Renal pelvis (tissue), 4 donors: ENCODE measurements around the gene RNF157. TPM values are rescaled to one million over a fixed set of nuclear protein-coding genes. Genes with fewer than 3 reads are reported as not detected.

Experiments used
- DNase-seq: peaks from one replicate; pipeline ENCODE4 v3.0.0-alpha.2; 2013
- polyA plus RNA-seq, 3 donors: library from polyadenylated mRNA; unstranded; fragments of 120-200 nt; gene quantifications; one replicate each; pipeline ENCODE4 v1.2.1, GENCODE V29; 2013; ENCODE audit not compliant: insufficient read length in 3 of 3

RNF157 gene
- polyA plus RNA-seq, 3 donors, result 27.6 to 33.2 (median 33.0) TPM

DNA sequence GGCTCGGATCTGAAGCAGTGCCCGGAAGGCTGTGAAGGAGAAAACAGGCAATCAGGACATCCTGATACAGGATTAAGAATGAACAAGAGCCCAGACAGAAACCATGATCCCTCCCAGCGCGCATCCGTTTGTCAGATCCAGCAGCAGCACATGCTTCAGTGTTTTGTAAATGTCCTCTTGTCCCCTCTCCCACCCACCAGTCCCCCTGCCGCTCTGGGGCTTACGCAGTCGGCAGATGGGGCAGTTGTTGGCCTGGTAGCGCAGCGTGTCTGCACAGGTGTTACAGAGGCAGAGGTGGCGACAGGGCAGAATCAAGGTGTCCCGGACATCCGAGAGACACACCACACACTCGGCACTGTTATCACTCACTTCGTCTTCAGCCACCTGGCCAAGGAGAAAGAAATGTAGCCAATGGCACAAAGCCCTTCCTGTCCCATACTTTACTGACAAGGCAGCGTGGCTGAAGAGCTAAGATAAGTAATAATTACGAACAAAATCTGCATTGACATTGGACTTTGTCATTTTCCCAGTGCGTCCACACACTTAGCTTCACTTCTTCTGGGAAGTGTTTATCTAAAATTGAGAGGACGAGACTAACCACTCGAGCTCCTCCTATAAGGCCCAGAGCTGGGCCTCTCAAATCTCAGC is 78.5 kb downstream of the RNF157 start:
- DNase-seq, result no peak

DNA sequence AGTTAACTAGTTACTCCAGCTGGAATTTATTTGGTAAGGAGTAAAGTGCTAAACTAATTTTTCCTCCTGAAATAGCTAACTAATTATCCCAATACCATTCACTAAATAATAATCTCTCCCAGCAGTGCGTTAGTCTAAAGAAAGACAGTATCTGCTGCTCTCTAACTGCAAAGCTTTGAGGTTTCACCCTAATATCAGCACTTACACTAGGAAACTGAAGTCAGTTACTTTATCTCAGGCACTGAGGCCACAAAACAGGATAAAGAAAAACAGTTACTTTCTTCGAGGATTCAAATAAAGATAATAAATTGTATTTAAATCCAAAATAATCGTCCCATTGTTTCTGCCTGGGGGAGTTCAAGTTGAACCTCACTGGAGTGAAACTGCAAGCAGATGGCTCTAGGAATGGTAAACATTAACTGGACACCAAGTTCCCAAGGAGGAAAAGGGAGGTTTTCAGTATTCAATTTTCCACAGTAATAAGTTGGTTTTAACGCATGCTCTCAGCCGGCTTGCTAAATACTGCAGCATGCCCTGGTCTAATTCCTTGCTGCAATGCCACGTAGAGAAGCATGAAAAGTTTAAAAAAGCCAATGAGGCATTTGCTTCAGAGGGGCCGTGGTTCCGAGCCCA is 79.3 kb downstream of the RNF157 start:
- DNase-seq, result no peak

DNA sequence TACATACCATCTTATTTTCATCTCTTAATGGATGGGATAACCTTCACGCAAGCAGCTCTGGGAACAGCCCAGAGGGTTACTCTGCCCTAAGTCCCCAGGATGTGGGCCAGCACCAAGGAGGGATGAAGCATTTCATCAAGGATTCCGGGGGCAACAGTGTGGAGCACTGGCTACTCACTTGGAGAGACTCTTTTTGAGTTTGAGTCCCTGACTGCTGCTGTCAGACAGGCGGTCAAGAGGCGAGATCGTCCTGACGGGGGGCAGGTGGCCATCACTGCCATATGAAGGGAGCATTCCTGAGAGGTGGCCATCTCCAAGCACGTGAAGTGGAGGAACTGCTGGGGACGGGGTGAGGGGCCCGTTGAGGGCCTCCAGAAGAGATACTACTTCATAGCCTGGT is 81.1 kb downstream of the RNF157 start:
- DNase-seq, result no peak

DNA sequence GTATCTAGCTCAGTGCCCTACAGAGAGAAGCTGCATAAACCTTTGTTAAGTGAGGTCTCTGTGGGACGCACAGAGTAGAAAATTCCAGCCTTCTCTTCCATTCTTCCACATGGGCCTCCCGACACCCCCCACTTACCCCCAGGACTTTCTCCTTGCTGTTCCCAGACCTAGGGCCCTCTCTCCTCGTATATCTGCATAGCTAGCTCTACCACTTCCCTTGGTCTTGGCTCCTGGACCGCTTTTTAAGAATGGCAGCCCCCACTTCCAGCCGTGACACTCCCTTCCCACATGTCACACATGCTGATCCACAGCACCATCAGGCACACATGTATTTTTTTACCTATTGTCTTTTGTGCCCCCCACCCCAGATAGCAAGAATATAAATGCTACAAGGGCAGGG is 82.5 kb downstream of the RNF157 start:
- DNase-seq, result no peak

DNA sequence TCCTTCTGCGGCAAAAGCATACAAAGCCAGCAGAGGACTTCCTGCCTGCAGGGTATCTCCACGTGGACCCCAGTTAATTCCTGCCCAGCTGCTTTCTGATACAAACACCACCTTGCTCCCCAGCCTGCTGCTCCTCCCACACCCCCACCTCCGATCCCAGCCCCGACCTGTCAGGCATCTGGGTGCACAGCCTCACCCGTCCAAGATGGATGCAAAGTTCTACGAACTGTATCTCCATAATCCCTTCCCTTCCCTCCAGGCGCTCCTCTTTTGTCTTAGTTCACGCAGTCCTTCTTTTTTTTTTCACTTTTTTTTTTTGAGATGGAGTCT is 83.7 kb downstream of the RNF157 start:
- DNase-seq, result no peak

DNA sequence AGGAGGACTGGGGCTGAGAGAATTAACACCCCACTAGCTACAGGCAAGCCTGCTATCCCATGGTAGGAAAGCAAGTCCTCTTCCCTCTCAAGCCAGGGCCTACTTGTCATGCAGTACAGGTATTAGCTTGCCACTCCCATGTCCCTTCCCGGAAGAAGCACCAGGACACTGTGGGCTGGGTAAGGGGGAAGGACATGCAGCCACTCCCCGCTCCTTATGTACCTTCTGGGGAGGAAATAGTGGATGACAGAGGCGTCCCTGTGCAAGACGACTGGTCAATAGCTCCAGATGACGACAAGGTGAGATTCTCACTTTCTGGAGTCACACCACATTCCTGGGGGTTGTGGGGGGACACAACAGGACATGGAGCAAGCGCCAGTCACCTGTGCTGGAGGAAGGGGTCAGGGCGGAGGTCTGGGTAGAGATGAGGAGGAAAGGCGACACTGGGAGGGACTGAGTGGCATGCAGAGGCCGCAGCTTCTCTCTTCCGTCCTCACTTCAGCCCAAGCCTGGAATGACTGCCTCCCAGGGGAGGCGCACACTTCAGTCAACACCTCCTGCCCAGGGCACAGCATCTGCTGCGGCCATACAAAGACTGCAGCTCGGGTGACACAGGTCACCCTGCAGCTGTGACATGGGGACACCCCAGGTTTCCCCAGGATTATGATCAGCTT is 84.2 kb downstream of the RNF157 start:
- DNase-seq, result no peak

DNA sequence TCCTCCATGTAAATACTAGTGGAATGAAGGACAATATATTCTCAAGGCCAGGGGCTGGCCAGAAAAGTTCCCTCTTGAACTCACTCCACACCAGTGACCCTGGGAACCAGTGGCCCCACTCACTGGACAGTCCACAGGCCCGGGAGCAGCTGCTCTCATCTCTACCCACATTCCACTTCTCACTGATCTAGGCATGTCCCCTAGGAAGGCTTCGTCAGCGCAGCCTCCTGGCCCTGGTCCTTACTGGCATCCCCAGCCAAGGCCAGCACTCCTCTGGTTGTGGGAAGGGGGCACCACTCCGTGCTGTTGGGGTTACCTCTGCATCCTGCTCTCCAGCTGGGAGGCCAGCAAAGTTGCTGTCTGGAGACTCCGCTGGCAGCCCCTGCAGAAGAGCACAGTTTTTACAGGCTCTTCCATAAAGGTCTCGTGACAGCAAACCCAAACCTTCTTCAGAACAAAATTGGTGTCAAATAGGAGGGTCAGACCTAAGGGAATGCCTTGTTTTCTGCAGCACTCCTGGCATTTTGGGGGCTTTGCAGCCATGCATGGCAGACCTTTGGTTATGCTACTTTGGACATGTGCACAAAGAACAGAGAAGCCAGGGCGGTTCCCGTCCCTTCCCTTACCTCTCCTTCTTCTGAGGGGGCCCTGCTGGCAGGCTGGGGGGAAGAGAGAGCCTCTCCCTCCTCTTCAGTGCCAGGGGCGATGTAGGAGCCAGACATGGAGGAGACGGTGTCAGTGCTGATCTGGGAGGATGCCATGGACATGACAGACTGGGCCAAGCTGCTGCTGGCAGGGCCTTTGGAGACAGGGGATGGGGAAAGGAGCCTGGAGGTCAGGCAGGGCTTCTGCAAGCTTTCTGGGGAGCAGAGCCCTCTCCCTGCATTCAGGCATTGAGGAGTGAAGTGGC is 85.1 kb downstream of the RNF157 start:
- DNase-seq, result no peak

DNA sequence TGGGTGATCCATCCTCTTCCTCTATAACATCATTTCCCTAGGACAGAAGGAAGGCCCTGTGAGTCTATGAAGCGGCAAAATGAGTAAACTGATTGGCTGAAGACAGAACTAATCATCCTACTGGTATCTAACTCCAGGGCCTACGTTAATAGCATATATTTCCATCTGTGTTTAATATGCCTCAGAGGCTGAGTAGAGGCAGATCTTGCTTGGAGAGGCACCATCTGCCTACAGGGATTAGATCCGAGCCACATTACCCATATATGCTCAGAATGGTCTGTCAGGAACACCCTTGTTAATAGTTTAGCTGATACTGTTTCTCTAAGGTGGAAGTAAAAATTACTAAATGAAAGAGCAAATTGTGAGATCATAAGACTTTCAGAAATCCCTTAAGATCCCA is 86.0 kb downstream of the RNF157 start:
- no peak for DNase-seq

DNA sequence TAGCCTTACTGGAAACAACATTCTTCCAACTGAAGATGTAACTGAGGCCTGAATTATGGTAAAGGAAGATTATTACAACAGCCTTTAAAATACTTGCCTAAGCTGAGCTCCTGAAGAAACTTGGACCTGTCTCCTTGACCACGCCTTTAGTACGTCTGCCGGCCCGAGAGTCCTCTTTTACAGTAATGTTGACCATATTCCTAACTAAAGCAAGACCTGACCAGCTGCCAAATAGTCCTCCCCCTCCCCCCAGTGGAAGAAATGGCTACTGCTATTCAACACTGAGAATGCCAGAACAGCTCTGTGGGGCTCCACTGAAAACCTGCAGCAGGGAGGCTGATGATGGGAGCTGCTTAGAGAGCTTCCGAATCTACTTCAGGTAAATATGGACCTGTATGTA is 86.7 kb downstream of the RNF157 start:
- DNase-seq, result no peak

DNA sequence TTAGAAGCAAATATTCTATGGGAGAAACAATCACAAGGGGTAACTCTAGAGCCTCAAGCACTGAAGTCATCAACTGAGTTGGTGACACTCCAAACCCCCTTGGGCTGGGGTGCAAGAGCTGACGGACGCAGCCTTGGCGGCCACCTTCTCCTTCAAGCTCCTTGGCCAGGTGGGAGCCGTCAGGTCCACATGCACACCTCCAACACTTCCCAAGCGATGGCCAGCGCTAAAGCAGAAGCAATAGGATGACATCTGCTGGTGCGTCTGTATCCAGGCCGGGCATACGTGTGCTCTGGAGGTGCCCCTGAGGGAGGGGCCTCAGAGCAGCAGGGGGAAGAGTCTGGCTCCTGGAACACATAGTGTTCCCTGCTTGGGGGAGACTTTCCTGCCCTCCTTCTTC is 87.1 kb downstream of the RNF157 start:
- DNase-seq, result no peak

DNA sequence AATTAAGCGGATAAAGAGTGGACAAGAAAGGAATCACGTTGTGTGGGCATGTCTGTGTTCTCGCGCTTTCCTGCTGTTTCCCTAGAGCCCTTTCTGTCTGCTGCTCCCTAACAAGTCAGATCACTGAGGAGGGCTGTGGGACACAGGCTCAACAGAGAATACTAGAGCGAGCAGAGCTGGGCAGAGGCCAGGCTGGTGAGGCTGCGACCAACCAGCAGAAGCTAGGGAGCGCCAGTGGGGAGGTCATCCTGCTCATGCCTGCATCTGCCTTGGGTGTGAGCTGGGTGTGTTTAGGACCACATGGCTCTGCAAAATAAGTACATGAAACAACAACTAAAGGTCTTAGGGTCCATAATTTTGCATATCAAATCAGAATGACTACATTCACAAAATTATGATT is 87.7 kb downstream of the RNF157 start:
- DNase-seq, result no peak

DNA sequence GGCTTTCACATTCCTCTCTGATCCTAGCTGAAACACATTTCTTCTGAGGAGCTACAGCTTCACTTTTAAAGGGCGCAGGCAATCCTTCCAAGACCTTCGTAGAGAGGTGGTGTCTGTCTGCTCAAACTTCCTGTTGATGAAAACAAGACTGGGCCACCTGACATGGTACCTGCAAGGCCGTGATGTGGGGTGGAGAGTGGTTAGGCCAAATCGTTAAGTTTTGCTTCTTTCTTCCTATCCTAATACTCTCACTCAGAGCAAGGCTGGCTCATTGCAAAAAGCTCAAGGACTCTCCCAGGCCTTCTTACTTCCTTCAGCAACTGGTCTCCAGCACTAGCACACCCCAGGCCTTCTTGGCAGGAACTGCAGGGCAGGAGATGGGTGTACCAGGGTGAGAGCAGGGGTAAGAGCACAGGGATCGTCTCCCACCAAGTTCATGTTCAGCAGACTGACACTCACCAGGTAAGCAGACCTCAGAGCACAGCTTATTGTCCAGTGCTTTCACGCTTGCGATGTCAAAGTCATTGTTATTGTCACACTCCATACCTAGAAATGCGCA is 88.3 kb downstream of the RNF157 start:
- no peak for DNase-seq

DNA sequence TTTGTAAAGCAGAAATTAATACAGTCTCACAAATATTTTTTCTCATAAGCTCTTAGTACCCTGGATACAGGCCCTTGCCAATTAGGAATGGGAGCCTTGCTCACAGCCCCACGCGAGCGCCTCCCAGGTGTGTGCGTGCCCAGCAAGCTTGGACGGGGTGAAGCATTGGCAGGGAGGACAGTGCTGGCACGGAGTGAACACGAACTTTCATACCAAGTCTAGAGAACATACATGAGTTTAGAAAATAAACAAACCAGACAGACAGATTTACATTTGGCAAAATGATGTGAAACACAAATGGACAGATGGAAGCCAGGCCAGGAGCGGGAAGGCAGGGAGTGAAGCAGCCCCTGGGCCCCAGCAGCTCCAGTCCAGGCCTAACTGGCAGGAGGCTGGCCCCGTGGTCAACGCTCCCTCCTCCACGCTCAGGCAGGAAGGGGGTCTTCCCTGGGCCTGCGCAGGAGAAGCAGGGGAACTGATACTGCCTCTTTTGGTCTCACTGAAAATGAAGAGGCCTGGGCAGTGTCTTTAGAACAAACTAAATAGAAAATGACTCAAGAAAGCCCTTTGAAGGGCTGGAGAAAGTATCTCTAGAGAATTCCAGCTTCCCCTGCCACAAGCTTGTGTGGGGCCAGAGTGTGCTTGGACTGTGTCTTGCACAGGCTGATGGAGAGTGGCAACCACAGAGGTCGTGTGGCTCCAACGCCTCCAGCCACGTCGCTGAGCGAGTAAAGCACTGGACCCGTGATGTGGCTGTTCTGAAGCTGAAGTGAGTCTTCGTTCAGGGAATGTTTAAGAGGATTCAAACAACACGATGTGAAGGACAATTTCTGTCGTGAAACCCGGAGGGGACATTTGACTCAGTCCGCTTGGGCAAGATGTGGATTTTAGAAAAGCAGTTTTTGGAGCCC is 89.3 kb downstream of the RNF157 start:
- no peak for DNase-seq

DNA sequence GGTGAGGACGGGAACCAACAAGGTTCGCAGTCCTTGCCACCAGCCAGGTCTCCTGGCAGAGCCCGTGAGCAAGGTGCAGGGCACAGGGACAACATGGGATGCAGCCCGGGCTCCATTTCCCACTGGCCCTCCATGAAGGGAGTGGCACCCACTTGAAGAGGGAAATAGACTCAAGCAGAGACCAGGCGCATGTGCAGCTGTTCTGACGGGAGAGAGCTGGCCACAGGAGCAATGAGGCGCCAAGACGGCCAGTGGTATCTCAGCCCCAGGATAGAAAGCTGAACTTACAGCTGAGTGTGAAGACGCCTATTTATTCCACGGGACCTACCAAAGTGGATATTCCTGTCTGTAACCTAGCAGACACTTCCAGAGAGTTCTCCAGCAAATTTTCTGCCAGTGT is 91.1 kb downstream of the RNF157 start:
- no peak for DNase-seq

DNA sequence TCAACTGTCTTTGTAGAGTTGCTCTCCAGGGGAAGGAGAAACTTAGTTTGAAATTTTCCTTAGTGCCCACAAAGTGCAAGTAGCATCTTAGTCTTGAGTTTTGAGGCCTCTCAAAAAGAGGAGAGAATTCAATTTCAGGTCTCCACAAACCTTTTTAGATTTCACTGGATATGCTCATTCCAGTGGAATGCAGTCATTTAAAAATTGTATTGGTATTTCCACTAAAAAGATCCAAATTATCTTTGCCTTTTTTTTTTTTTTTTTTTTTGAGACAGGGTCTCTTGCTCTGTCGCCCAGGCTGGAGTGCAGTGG is 92.3 kb downstream of the RNF157 start:
- no peak for DNase-seq

DNA sequence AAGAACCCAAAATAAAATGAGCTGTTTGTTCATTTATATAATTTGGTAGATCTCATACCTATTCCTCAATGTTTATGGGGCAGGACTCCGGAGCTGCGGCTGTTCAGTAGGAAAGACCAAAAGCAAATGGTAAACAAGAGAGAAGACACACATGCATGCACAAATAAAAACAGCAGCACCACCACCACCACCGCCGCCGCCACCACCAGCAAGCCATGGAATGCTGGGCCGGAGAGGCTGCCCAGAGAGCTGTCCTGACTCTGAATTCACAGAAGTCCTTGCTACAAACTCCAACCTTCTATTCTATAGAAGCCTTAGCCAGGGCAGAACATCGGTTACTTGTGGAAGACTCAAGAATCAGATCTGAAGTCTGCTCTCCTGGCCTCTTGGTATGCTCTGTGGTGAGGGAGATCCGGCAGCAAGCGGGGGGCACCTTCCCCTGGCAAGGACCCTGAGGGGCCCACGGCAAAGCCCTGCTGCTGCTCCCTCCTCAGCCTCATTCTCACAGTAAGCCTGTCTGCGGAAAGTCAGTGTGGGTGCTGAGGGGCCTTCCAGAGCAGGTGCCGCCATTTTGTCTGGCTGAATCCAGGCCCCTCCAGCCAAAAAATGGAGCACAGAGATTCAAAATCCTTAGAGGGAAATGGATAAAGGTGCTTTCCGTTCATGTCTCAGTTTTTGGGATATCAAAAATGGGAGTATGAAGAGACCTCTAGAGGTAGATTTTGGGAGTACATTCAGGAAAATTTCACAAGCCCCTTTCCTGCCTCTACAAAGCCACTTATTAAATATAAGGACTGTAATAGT is 92.9 kb downstream of the RNF157 start:
- DNase-seq, result no peak

DNA sequence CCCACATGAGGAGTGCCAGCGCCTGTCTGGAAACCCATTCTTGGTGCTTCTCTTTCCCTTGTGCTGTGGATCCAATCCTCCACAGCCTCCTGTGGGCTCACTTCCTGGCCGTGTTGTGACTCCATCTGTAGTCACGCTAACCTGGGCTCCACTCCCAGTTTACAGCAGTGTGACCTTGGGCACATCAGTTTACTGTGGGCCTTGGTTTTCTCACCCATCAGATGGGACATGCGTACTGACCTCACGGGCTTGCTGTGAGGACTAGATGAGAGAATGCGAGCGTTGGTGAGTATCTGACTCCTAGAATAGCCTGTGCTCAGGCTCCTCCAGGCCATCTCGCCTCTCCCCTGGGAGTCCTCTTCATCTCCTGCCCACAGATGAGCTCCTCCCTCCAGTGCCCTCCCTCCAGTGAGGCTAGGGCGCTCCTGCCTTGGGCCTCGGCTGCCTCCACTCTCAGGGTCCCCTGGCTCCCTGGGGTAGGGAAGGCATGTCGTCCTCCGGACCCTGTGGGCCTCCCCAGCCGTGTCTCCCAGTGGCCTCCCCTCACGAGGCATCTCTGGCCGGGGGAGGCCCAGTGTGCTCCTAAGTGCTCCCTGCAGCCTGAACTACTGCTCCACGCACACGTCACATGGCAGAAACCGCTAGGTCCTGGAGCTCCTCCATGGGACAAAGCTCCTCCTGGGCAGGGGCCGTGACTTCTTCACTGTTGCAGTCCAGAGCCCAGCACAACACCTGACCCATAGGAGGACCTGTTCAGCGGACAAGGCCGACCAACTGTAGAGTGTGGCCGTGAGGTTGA is 94.0 kb downstream of the RNF157 start:
- no peak for DNase-seq

DNA sequence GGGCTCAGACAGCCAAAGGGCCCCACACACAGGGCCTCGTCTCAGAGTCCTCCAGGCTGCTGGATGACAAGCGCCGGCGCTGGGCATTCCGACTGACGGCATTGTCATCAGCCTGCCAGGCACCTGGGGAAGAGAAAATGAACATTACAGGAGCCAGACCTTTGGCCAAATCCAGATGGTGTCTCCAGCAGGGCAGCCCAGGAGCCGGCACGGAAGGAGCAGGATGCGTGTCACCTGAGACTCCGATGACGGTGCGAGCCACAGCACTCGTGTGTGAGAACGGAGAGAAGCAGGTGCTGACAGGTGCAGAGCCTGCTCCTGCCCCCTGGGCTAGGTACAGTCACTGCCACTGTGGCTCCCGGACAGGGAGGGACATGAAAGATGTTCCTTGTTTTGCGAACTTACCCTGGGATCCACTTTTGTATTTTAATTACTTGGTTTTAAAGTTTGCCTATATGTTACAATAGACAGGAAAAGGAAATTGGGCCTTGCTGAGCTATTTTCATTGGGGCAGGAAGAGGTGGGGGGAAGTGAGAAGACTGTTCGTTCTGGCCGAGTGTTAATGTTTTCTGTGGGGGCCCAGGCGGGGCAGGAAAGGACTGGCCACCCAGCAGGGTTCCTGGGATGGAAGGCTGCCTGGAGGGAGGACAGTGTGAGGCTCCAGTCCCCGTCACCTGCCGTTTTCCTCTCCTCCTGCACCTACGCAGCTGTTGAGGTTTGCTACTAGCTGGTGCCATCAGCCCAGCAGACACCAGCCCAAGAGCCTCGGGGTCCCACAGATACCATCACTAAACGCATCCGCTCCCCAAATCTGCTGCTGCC is 94.9 kb downstream of the RNF157 start:
- no peak for DNase-seq

DNA sequence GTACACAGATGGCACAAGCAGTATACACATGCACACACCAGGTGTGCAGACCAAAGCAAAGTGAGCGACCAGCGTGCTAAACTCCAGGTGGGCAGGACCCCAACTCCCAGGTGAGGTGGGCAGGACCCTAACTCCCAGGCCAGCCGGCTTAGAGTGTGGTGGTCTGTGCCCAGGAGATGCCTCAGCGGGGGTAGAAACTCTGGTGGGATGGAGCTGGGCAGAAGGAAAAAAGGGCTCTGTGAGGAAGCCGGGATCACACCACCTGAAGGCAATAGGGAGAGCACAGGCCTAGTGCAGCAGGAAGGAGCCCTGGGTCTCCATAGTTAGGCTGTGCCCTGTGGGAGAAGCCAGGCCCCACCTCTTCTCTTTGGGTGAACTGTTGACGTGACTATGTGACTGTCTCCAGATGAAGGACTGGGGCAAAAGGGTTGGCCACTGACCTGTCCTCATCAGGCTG is 97.7 kb downstream of the RNF157 start:
- DNase-seq, result no peak
